Activated CD4-positive, alpha-beta T cell treated with anti-CD3 and anti-CD28 coated beads, Interleukin-2, Interleukin-4, amounts not matched to agents 100 ng/mL and 50 ng/mL, durations not matched to agents 16 hours and 8 hours (primary cell): ENCODE data around the gene CD28.

Source experiments
- DNase-seq: peaks from one replicate; pipeline ENCODE4 v3.0.0-alpha.2; 2020; ENCODE audit warnings: low spot score

CD28 gene

DNA sequence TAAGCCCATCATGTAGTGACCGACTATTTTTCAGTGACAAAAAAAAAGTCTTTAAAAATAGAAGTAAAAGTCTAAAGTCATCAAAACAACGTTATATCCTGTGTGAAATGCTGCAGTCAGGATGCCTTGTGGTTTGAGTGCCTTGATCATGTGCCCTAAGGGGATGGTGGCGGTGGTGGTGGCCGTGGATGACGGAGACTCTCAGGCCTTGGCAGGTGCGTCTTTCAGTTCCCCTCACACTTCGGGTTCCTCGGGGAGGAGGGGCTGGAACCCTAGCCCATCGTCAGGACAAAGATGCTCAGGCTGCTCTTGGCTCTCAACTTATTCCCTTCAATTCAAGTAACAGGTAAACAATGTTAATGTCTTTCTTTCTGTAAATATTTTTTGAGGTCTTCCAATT, at the start of gene CD28:
Gene CD28 (plus strand): TSS at position 237 of the 400 bp plus-strand sequence. CDS start 58 bp downstream, at position 295.
- peak; percentile 96 for DNase-seq

DNA sequence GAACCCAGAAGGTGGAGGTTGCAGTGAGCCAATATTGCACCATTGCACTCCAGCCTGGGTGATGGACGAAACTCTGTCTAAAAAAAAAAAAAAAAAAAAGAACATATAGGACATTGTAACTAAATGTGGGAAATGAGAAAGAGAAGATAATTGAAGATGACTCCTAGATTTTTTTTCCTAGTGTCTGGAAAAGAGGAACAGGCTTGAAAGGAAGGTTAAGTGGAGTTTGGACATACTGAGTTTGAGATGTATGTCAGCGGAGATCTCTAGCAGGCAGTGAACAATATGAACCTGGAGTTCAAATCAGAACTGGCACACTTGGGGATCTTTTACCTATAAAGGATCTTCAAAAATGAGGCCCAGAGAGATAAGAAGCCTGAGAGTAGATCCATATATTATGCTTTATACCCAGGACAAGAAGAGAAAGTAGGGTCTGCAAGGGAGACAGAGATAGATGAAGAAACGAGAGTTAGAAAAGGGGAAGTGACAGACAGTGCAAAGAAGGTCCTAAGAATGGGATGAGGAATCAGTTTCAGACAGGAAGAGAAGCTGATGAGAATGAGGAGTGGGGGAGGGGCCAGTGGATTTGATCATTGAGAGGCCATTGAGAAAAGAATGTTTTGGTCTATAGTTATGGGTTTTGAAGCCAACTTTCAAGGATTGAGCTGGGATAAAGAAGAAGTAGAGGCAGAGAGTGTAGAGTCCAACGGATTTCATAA, 46.9 kb upstream of the CD28 start:
- no peak for DNase-seq

DNA sequence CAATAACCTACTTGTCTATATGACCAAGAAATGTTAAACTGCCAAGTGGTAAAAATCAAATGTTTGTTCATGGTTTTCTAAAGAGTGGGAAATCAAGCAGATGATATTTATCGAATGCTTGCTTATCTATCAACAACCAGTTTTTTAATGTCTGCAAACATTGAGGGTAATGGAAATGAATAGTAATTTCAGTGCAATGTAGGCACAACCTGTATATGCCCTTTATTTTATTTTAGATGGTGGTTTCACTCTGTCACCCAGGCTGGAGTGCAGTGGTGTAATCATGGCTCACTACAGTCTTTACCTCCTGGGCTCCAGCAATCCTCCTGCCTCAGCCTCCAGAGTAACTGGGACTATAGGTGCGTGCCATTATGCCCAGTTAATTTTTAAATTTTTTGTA, 46.0 kb upstream of the CD28 start:
- no peak for DNase-seq

DNA sequence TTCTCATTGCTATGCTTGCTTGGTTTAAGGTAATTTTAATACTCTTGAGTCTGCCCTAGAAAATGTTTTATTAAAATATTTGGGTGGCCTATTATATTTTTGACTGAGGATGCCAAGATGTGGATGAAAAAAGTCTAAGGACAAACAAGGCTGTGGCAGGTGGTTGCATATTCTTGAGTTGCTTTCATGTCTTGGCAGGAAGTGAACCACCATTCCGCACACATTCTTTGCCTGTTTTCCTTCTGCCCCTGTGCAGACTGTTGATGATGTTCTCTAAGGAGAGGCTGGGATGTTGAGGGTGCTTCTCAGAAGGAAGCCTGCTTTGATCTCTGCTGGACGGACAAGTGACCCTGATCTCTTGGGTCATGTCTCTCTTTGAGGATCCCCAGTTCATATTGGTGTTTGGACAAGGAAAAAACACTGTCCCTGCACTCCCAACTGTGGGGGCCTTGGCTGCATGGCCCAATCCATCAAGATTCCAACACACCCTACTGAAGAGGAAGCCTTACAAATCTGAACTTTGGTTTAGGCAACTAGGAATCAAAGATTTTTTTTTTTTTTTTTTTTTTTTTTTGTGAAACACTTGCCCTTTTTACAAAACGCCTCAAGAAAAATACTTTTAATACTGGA, 45.0 kb upstream of the CD28 start:
- DNase-seq: no peak

DNA sequence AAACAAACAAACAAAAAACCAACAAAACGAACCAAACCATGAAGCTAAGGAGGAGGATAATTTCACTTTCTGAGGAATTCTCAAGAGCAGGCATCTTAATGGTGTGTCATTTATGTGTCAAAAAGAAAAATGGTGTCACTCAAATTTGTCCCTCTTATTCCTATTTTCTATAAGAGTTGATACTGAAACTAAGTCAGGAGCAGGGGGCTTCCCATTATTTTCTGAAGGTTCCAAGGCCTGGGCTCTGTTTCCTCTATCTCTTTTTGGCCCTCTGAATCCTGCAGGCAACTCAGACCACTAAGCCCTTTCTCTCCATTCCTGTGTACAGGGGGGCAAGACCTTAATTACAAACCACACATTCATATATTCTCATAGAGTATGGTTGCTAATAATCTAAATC, 44.0 kb upstream of the CD28 start:
- no peak for DNase-seq

DNA sequence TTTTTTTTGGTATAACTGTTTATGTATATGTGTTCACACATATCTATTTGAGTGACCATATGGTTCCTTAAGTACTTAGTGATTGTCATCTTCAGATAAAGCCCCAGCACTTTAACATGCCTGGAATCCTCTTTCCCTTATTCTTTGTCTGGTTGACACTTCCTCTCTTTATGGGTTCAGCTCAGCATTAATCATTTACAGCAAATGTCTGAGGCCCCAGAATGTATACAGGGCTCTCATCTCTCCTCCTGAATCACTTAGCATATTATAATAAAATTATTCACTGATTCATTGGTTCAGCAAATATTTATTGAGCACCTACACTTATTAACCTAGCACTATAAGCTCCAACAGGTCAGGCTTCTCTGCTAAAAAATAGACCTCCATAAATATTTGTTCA, 43.5 kb upstream of the CD28 start:
- no peak for DNase-seq

DNA sequence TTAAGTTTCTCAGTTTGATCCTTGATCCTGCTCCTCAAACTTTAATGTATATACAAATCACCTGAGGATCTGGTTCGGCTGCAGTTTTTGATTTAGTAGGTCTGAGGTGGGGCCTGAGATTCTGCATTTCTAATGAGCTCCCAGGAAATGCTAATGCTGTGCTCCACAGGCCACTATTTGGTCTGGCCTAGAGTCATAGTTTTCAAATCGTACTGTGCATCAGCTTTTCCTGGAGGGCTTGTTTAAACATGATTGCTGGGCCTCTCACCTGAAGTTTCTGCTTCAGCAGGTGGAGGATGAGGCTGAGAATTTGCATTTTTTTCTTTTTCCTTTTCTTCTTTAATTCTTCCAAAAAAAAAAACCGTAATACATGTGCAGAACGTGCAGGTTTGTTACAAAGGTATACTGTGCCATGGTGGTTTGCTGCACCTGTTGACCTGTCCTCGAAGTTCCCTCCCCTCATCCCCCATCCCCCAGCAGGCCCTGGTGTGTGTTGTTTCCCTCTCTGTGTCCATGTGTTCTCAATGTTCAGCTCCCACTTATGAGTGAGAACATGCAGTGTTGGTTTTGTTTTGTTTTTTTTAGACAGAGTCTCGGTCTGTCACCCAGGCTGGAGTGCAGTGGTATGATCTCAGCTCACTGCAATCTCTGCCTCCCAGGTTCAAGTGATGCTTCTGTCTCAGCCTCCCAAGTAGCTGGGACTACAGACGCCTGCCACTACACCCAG, 42.2 kb upstream of the CD28 start:
- no peak for DNase-seq

DNA sequence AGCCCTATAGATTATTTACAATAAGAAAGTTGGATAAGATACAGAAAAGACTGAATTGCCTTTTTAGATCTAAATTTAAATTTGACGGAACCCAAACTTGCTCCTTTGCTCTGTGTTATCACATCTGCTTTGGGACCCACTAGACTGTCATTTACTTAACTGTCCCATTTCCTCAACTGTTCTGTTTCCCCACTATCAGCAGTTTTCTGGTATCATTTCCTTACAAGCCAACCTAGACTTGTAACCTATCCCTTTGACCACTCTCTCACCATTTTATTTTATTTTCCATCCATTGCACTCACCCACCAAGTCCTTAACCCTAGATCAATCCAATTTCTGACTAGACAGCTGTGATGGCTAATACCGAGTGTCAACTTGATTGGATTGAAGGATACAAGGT, 38.6 kb upstream of the CD28 start:
- no peak for DNase-seq

DNA sequence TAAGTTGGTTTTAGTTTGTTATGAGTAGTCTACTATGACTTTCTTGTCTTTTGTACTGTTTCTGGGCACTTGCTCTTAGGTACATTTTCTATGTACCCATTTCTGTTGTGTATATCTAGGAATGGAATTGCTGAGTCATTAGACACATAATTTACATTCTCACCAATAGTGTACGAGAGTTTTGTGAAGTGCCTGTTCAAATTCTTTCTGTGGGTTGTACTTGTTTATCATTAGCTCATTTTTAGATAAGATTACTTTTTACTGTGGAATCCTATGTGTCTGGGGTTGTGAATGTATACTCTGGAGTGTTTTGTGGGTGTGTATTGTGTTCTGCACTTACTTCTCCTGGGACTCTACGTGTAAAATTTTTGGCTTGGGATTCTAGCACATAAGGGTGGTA, 36.6 kb upstream of the CD28 start:
- DNase-seq: no peak

DNA sequence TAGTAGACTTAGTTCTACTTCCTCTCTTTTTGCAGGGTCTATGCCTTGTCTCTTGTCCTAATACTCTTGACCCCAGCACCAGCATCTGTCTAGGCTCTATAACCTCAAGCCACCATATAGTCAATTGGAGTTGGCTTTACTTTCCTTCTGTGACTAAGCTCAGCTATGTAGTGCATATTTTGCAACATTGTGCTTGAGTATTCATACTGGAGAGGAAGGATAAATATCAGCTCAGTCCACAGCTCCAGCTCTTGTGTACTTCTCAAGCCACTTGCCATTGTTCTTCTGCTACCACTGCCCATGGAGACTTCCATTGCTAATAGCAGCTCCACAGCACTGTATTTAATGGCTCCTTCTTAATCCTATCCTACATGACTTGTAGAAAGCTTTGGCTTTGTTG, 35.5 kb upstream of the CD28 start:
- no peak for DNase-seq

DNA sequence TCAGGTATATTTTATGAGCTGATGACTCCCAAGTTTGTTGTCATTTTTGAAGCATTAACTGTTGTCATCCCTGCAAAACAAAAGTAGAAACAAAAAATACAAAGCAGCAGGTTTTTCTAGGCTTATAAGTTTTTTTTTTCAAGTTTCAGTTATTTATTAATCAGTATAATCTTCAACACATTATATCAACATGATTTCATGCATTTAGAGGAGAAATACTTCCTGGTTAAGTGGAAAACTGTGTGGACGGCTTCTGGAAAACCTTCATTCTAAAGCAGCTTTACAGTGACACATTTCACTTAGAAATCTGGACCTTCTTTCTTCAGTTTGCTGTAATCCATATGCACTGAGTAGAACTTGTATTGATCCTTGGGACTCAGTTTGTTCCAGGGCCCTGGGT, 34.6 kb upstream of the CD28 start:
- no peak for DNase-seq

DNA sequence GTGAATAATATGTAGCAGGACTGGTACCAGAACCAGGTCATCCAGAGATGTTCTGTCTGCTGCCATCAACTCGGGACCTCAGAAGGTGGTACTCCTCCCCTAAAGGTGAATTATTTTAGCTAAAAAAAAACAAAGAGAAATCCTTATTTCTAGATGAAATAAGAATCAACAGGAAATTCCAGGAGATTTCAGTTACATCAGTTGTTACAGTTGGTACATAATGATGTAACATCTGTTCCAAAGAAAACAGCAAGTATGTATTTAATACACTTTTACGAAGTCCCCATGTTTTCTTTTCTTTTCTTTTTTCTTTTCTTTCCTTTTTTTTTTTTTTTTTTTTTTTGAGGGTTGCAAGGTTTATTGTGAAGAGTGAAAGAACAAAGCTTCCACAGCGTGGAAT, 33.6 kb upstream of the CD28 start:
- no peak for DNase-seq

DNA sequence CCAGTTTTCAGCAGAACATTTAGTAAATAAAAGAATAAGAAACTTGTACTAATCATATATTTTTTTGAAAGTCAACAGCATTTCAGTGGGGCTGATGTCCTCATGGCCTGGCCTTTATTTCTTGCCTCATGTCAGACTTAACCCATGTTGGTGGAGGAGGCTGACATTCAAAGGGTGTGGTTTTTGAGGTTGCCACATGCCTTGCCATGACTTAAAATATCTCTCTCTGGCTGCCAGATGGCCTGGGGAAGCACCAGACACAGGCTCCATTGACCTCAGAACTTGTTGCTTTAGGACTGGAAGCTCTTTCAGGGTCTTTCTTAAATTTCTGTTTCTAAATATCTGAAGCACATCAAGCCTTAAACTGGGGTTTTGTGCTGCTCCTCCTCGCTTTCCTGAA, 32.5 kb upstream of the CD28 start:
- DNase-seq: peak; percentile 60

DNA sequence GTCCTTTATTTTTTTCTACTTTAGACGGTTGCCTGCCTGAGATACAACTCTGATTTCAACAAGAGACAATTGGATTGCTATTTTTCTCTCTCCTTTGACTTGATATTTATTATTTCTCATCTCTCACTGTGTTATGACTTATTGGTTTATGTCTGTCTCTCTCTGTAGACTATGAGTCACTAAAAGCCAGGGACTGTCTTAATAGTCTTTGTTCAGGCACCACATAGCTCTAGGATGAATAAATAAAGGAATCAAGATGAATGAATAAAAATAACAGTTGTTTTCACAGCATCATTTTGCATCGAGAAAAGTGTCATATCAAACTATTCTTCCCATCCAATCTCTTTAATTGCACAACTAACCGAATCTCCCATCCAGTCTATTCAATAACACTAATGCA, 31.4 kb upstream of the CD28 start:
- DNase-seq: no peak

DNA sequence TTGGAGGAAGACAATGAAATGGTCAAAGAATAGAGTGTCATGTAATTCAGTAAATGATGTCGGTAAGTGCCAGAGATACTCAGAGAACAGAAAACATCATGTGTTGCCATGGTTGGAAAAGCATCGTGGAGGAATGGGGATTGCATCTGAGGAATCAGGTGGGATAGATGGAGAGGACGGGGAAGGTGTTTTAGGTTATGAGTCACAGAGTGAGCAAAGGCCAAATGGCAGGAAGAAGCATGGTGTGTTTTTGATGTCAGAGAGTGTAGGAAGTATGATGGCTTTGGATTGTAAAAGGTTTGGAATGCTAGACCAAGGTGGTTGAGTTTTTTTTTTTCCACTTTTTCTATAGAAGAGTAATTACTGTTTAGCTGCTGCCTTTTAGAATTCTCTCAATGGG, 27.5 kb upstream of the CD28 start:
- DNase-seq: no peak

DNA sequence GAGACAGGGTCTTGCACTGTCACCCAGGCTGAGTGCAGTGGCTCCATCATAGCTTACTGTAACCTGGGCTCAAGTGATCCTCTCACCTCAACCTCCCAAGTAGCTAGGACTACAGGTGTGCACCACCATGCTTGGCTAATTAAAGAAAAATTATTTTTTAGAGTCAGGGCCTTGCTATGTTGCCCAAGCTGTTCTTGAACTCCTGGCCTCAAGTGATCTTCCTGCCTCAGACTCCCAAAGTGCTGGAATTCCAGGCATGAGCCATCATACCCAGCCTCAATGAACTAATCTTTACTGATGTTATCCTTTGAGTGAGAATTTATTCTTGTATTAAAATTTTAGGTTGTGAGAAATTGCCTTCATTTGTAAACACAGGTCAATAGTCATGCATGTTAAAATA, 27.0 kb upstream of the CD28 start:
- DNase-seq: no peak

DNA sequence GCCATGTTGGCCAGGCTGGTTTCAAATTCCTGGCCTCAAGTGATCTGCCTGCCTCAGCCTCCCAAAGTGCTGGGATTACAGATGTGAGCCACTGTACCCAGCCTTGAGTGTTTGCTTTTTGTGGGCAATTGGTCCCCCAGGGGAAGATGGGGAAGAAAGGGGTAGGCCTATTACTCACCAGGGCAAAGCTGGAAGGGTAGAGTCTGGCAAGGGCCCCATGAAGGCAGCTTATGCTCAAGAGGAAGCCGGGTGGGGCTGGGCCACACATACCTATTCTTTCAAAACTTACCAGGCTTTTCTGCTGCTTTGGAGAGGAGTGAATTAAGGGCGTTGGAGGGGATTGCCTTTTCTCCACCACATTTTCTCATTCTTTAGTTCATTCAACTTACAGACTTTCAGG, 24.5 kb upstream of the CD28 start:
- no peak for DNase-seq

DNA sequence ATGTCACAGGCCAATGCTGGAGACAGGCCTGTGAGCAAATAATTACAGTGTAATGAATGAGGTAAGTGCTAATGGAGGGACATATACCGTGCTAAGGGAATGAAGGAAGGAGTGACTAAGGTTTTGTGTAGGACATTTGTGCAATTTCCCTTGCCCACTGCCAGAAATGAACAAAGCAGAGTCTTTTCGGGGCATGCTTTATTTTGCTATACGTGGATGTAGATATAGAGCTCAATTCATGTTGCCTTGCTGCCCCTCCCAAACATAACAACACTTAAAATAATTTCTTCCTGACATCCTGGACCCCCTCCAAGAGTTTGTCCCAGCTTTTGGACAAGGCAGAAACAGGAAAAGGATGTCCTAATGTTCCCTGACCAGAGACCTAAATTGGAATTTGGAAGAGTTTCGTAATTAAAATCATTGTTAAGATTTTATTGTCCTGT, 23.7 kb upstream of the CD28 start:
- DNase-seq: no peak

DNA sequence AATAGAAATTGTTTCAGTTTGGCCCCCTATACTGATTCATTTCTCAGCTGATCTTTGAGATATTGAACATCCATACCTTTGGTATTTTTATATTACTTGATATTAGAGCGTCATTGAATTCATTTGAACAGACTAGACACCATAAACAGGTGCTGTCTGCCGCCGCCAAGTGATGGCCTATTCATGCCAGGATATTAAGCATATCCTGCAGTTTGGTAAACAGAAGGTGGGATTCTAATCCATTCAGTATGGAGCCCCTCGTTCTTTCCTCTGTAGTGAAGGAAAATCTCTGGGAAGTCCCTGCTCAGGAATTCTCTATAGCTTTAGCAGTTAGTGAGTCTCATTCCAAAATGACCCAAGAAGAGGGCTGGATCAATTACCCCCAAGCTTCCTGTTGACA, 23.0 kb upstream of the CD28 start:
- no peak for DNase-seq

DNA sequence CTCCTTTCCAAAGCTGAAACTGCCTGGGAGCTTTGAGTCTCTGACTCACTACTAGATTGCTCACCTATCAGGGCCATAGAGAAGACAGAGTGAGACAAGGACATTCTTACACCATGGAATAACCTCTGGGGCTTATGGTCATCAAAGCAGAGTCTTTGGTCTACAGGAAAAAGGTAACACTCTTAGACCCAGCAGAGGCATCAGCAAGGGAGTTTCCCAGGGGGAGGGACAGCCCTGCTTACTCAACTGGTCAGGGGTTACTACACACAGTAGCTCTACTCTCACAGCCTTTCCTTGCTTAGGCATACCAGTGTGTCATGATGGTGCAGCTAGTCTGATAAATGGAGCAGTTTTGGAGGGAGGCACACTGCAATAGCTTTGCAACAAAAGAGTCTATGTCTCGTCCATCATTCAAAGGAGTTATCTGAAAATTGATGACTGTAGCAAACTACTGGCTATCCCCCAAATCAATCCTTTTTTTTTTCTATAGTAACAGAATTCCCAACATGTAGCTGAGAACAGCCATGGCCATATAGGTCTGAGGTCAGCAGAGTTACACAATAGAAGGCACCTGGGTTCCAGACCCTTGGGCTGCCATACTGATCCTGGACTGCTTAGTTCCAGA, 22.4 kb upstream of the CD28 start:
- peak; percentile 43 for DNase-seq

DNA sequence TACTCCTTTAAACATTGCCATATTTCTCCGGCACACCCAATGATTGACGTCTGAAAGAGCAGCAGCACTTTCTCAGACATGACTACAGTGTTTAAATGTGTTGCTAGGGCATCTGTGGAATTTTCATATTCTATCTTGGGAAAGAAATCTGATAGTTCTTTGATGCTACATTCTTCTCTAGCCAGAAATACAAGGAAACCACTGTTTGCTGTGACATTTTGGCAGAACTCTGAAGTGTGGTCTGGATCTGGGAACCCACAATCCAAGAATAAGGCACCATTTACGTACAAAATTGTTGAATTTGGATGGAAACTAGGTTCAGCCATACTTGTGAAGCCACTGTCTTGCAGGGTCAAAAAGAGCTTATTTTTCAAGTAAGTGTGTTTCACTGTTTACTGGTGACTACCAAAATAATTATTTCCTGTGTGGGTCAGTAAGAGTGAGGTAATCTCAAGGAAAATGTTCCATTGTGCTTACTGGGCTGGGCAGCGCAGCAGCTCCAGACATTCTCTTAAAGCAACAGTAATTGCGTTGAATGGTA, 21.3 kb upstream of the CD28 start:
- DNase-seq: no peak

DNA sequence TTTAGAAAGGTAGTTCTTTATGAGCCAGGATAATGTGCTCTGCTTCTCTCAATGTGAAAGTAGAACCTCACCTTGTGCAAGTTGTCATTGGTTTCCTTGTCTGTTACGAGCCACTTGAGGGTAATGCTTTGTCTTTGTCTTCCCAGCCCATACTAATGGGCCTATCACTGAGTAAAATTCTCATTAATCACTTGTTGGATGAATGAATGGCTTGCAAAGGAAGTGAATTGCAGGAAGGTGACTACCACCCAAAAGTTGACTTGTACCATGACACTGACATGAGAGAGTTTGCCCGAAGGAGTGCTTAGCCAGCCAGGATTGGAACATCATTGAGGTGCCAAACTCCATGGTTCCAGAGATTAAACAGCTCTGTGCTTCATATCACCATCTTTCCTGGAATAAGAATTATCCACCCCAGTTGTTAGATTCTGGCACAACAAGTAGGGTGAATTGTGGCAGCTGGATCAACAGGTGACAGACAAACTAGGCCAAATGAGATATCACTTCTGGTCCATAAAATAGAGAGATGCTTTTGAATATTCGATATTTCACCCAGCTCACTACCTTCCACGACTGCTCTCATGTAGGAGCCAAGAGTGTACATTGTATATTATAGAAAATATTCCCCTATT, 20.5 kb upstream of the CD28 start:
- no peak for DNase-seq
